PC-3 (cell line): ENCODE measurements around the gene CIAO3. TPM values are rescaled to one million over a fixed set of nuclear protein-coding genes. Genes with fewer than 3 reads are reported as not detected.

Source experiments
- ATAC-seq: fragments of 200-7000 bp; cut with Tn5 transposase; 2 replicates; pipeline ENCODE4 v1.9.1; 2020; ENCODE audit warnings: mild to moderate bottlenecking, moderate library complexity
- BruUV-seq: library from RNA; stranded (reverse); fragments of 400-500 nt; replicated peaks from 2 replicates; lab custom pipeline; 2021; lab: Mats Ljungman, UMichigan
- CTCF ChIA-PET: fragments of 300-600 bp; sonication (Branson Sonifier 250); formaldehyde crosslinking; loops from one replicate; lab custom pipeline; 2022; ENCODE audit warnings: antibody characterized with exemption; lab: Charles Lee
- POLR2A ChIA-PET: fragments of 300-600 bp; sonication (Branson Sonifier 250); formaldehyde crosslinking; loops from one replicate; lab custom pipeline; 2022; ENCODE audit warnings: antibody characterized with exemption; ENCODE audit not compliant: unreplicated experiment; lab: Charles Lee
- DNase-seq: peaks from one replicate; pipeline ENCODE4 v3.0.0-alpha.2; 2015
- H2AFZ ChIP-seq: fragments of 300-600 bp; sonication (generic); 2 replicates; pipeline ENCODE4 v1.6.0; 2016; ENCODE audit warnings: antibody characterized with exemption, low read length
- H3F3A ChIP-seq: fragments of 300-600 bp; sonication (generic); one replicate; pipeline ENCODE4 v1.6.0; 2017; ENCODE audit warnings: antibody characterized with exemption, low read length, control low read depth, mild to moderate bottlenecking; ENCODE audit not compliant: unreplicated experiment
- H3K27ac ChIP-seq: fragments of 300-600 bp; sonication (generic); 2 replicates; pipeline ENCODE4 v1.5.1; 2016; ENCODE audit warnings: mild to moderate bottlenecking, low read length
- H3K27me3 ChIP-seq: fragments of 300-600 bp; sonication (generic); 2 replicates; pipeline ENCODE4 v1.6.1; 2016; ENCODE audit warnings: low read length, mixed read lengths
- H3K36me3 ChIP-seq: fragments of 300-600 bp; sonication (generic); 2 replicates; pipeline ENCODE4 v1.6.1; 2016; ENCODE audit warnings: low read depth, mixed run types, low read length, mixed read lengths
- H3K4me1 ChIP-seq: fragments of 300-600 bp; sonication (generic); 2 replicates; pipeline ENCODE4 v1.5.1; 2016; ENCODE audit warnings: low read length; ENCODE audit not compliant: insufficient read depth
- H3K4me2 ChIP-seq: fragments of 300-600 bp; sonication (generic); 2 replicates; pipeline ENCODE4 v1.6.0; 2016; ENCODE audit warnings: low read length
- H3K4me3 ChIP-seq: fragments of 300-600 bp; sonication (generic); 2 replicates; pipeline ENCODE4 v1.5.1; 2016; ENCODE audit warnings: mild to moderate bottlenecking, low read length, mixed read lengths
- H3K79me2 ChIP-seq: fragments of 300-600 bp; sonication (generic); 2 replicates; pipeline ENCODE4 v1.6.1; 2017; ENCODE audit warnings: low read length, mixed read lengths
- H3K9ac ChIP-seq: fragments of 300-600 bp; sonication (generic); 2 replicates; pipeline ENCODE4 v1.6.0; 2016; ENCODE audit warnings: mild to moderate bottlenecking, low read length
- H3K9me2 ChIP-seq: fragments of 300-600 bp; sonication (generic); replicated peaks from 2 replicates; pipeline ENCODE4 v1.6.1; 2016; ENCODE audit warnings: mixed run types, low read length, mixed read lengths
- H3K9me3 ChIP-seq: fragments of 300-600 bp; sonication (generic); 2 replicates; pipeline ENCODE4 v1.6.1; 2016; ENCODE audit warnings: low read length, mixed read lengths
- H4K20me1 ChIP-seq: fragments of 300-600 bp; sonication (generic); 2 replicates; pipeline ENCODE4 v1.6.1; 2016; ENCODE audit warnings: low read length, mixed read lengths
- EZH2 ChIP-seq: fragments of 300-600 bp; sonication (generic); IDR thresholded peaks from one replicate; pipeline ENCODE4 v1.6.1; 2017; ENCODE audit warnings: antibody characterized with exemption, mild to moderate bottlenecking, low read length; ENCODE audit not compliant: unreplicated experiment
- EZH2phosphoT487 ChIP-seq: fragments of 300-600 bp; sonication (generic); IDR thresholded peaks from 2 replicates; pipeline ENCODE4 v1.6.1; 2018; ENCODE audit warnings: mild to moderate bottlenecking, antibody characterized with exemption, low read length, borderline replicate concordance
- intact Hi-C: fragments of 100-400 bp; cut with micrococcal nuclease; formaldehyde crosslinking; loops from 2 replicates; pipeline ENCODE4 v1.9.0; 2023
- total RNA-seq: library from RNA; depleted of rRNA; stranded (reverse); fragments of >200 nt; gene quantifications from 2 replicates; pipeline ENCODE4 v1.2.3, GENCODE V29; 2014
- TF ChIP-seq, protein P1 (sequence below): fragments of 300-600 bp; sonication (generic); conservative IDR thresholded peaks from 2 replicates; pipeline ENCODE4 v1.5.1; 2017; ENCODE audit warnings: antibody characterized with exemption, low read depth, mild to moderate bottlenecking, low read length

The CIAO3 gene
- total RNA-seq, 1 experiment from 2014 or later = 46.1 TPM

DNA sequence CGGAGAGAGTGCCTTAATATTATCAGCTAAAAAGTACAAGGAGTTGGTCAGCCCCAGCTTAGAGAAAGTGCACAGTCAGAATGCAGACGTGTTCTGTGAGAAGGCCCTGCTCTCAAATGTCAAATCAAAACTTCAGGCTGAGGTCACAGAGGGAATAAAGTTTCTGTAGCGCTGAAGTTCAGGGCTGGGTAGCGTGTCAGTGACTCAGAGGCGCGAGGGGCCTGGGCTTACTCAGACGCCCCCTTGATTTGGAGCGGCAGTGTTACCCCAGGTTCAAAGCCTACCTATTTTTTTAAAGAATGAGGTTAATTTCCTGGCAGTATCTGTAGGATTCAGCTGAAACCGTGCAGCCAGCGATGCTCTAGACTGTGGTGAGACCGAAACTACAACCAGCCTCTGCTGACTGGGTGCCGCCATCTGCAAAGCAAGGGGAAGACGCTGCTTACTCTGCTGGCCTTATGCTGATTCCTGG, 4.8 kb downstream of the CIAO3 start:
- Histone ChIP-seq H3K27me3 (no peaks in the 10 kb centered on the region), H3K9ac (no peak overlapping the region), H3K27ac (no peak overlapping the region), H3K36me3 (no peaks in the 10 kb centered on the region; the same call in 1 of the 2 replicates), H3K9me2 (no peaks in the 10 kb centered on the region), H4K20me1 (no peaks in the 10 kb centered on the region), H2AFZ (no peak overlapping the region), H3K4me1 (peaks cover 5% of the 10 kb centered on the region; the same call in 1 of the 2 replicates), H3K9me3 (no peaks in the 10 kb centered on the region), H3K4me3 (no peak overlapping the region), H3K4me2 (no peak overlapping the region), H3F3A (no peaks in the 10 kb centered on the region), H3K79me2 (peaks cover 12% of the 10 kb centered on the region)
- TF ChIP-seq EZH2 (no peak), EZH2phosphoT487 (no peak)
- TF ChIP-seq, protein P1, sequence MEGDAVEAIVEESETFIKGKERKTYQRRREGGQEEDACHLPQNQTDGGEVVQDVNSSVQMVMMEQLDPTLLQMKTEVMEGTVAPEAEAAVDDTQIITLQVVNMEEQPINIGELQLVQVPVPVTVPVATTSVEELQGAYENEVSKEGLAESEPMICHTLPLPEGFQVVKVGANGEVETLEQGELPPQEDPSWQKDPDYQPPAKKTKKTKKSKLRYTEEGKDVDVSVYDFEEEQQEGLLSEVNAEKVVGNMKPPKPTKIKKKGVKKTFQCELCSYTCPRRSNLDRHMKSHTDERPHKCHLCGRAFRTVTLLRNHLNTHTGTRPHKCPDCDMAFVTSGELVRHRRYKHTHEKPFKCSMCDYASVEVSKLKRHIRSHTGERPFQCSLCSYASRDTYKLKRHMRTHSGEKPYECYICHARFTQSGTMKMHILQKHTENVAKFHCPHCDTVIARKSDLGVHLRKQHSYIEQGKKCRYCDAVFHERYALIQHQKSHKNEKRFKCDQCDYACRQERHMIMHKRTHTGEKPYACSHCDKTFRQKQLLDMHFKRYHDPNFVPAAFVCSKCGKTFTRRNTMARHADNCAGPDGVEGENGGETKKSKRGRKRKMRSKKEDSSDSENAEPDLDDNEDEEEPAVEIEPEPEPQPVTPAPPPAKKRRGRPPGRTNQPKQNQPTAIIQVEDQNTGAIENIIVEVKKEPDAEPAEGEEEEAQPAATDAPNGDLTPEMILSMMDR = no peak
- no peak for DNase-seq
- ATAC-seq = no peak
- BruUV-seq = no TSS peak
- intact Hi-C loops = no loop called here
- ChIA-PET POLR2A (no interaction called here), CTCF (no interaction called here)

DNA sequence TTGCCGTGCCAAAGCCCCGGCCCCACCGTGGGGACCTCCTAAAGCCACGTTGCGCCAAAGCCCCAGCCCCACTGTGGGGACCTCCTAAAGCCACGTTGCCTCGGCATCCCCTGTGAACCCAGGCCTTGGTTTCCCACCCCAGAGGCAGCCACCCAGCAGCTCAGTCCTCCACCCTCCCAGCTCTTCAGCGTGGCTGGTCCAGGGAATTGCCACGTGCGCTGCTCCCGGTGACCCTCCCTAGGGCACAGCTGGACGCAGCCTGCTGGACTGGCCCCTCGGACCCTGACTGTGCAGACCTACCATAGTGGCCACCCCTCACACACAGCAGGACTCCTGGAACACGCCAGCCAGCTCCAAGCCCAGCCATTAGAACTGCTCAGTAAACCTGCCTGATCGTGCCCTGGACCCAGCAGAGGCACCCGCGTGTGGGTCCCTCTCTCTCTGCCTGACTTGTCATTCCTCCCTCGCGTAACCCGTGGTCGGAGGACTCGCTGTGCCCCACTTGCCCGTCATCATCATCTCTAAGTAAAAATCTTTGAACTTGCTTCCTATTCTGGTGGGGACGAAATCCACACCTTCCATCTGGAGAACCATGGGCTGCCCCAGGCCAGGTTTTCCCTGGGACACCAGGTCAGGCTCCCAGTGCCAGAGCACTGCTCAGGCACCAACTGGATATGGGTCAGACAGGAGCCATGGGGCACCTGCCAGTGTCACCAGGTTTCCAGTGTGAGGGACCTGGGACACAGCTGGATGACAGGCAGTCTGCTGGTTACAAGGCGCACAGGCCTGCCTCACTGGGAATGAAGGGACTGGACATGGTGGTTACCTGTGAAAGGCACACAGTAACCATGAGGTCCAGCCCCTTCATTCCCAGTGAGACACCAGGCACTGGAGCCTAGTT, 5.6 kb downstream of the CIAO3 start:
- ChIA-PET CTCF (no interaction called here), POLR2A (no interaction called here)
- ATAC-seq = no peak
- Histone ChIP-seq H3K4me1 (peaks cover 5% of the 10 kb centered on the region; the same call in 1 of the 2 replicates), H3K4me3 (no peak overlapping the region), H3K4me2 (no peak overlapping the region), H3K9me3 (no peaks in the 10 kb centered on the region), H4K20me1 (no peaks in the 10 kb centered on the region), H3K9me2 (no peaks in the 10 kb centered on the region), H3K36me3 (no peaks in the 10 kb centered on the region; the same call in 1 of the 2 replicates), H3K9ac (no peak overlapping the region), H3F3A (no peaks in the 10 kb centered on the region), H3K79me2 (peaks cover 8% of the 10 kb centered on the region), H2AFZ (no peak overlapping the region), H3K27ac (no peak overlapping the region), H3K27me3 (no peaks in the 10 kb centered on the region)
- TF ChIP-seq EZH2 (no peak), EZH2phosphoT487 (no peak)
- TF ChIP-seq, protein P1 = no peak
- BruUV-seq = no TSS peak
- intact Hi-C loops = no loop called here
- DNase-seq = no peak
